GM10847 (cell line): ENCODE data around the gene CCT2.

ENCODE experiments used
- POLR2A ChIP-seq: IDR thresholded peaks from 2 replicates; pipeline ENCODE4 v1.6.1; 2011; ENCODE audit not compliant: insufficient read length; ENCODE audit errors: extremely low read depth

The CCT2 gene

DNA sequence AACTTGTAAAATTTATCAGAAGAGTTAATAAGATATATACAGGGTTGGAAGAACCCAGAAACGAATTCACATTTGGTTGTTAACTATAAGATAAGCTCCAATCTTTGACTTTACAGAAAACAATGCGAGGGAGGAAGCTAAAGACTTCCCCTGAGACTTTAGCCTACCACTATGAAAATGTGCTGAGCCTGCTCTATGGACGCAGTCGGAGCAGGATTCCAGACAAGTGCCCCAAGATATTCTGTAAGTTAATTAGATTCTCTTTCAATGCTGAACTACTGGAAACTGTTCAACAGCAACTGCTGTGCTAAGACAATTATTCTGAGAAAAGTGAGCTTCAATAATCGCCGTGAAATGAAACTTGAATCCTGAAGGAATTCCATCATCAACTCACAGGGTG, 33.8 kb downstream of the CCT2 start:
- no peak for TF ChIP-seq POLR2A

DNA sequence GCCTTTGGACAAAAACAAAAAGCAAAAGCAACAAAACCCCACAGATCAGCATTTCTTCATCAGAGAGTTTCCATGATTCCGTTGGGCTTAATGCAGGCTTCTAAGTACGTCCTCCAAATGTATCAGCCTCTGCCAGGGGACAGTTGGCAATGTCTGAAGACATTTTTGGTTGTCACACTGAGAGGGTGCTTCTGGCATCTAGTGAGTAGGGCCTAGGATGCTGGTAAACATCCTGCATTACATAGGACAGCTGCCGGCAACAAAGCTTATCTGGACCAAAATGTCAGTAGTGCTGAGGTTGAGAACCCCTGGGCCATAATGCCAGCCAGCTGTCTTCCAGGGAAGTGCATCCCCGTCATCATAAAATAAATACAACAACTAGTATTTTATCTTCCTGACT, 34.8 kb downstream of the CCT2 start:
- no peak for TF ChIP-seq POLR2A

DNA sequence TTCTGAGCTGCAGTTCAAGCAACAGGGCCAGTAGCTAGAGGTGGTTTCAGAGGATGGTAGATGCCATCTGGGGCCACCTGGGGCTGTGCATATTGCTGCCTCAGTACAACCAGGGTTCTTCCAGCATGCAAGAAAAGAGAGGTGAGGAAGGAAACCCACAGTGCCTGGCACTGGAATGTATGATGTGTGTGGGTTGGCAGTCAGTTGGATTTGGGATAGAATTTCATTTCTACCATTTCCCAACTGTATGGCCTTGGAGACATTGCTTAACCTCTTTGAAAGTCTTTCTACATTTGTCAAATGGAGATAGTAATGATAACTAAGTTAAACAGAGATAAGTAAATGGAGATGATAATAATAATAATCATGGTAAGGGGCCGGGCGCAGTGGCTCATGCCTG, 35.7 kb downstream of the CCT2 start:
- no peak for TF ChIP-seq POLR2A

DNA sequence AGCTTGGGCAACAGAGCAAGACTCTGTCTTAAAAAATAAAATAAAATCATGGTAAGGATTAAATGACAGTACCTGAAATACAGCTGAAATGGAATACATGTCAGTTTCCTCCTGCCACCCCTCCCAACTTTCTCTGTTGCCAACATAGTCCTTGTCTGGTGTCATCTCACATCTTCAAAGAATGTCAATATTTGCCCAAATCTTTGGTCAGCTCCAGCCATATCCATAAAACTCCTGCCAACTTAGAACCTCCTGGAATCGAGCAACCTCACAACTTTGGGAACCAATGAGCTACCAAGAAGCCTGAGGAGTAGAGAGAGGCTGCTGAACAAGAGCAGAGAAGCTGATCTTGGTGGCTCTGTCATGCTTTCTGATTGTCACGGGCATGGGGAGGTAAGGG, 36.3 kb downstream of the CCT2 start:
- TF ChIP-seq POLR2A, result no peak

DNA sequence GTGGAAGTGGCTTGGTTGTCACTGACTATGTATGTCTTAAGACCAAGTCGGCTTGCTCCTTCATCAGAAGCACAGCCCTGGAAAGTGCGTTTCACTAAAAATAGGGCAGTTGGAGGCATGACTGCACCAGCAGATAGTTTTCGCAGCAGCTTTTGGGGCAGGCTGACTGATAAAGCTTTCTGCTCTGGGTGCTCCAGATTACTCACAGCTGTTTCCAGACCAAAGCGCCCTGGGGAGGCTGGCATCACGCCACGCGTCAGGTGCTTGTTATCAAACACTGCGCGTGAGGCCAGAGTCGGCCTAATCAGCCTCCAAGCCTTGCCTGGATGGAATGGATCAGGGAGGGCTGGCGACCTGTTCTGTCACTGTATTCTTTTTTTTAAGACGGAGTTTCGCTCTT, 38.7 kb downstream of the CCT2 start:
- TF ChIP-seq POLR2A, result no peak

DNA sequence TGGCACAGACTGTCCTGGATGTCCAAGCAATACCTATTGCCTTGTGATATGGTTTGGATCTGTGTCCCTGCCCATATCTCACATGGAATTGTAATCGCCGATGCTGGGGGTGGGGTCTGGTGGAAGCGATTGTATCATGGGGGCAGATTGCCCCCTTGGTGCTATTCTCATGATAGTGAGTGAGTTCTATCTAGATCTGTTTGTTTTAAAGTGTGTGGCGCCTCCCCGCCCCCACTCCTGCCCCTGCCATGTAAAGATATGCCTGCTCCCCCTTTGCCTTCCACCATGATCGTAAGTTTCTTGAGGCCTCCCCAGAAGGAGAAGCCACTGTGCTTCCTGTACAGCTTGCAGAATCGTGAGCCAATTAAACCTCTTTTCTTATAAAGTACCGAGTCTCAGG, 42.2 kb downstream of the CCT2 start:
- TF ChIP-seq POLR2A, result no peak

DNA sequence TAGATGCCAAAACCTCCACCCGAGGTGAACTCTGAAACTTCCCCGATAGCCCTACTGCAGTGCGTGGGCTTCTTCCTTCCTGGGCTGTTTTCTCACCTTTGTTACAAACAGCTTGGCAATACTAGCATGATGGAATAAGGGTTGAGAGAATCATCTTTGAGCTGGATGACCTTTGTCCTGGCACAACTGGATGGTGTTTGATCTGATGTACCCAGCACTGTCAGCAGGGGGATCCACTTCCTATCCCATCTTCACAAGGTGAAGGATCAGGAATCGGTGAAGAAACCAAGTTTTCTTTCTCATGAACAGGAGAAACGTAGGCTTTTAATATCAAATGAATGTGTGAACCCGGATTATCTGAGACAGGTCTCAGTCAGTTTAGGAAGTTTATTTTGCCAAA, 44.9 kb downstream of the CCT2 start:
- no peak for TF ChIP-seq POLR2A

DNA sequence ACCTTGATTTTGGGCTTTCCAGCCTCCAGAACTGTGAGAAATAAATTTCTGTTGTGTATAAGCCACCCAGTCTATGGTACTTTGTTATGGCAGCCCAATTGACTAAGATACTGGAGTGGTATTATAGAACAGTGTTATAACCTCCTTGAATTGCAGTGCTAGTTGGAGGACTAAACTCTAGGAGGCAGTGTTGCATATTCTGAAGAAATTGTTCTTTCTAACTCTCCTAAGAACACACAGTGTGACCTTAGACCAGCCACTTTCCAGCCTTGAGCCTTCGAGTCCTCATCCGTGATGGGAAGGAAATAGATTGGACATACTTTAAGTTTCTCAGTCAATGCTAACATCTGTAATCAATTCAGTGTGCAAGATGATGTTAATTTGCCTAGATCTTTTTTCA, 47.8 kb downstream of the CCT2 start:
- no peak for TF ChIP-seq POLR2A

DNA sequence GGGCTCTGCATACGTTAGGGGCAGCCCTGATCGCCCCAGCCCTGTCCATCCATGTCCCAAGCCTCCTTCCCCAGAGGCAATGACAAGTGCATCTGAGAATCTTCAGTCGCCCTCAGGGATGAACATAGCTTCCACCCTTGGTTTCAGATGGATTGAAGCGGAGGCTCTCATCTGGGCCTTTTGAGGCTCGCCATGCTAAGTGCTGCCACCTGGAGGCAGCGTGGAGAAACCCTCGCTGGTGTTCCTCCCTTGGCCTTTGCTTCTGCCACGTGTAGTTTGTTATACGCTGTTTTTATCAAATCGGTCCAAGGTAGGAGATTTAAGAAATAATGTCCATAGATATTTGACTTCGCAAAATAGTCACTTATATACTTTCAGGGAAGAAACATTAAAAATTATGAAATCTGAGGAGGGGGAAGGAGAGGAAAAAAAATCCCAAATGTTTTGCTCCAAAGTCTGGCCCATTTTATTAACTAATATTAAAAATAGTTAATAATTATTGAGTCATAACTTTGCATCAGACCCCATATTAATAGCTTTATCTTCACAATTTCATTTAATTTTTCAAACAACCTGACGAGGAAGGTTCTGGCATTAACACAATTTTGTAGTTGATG, 54.2 kb downstream of the CCT2 start:
- no peak for TF ChIP-seq POLR2A

DNA sequence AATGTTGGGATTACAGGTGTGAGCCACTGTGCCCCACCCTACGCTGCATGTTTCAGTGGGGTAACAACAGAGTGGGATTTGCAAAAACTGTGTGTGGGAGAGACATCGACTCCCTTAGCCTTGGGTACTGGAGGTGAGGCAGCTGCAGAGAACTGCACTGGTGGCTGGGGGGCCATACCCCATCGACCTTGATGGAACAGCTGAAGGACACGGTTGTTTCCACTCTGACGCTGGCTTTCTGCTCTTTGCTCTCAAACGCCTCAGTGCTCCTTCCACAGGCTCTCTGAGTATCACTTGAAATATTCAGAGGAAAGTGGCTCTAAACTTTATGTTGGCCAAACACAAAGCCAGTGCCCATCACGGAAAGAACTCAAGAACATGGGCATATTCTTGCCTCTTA, 56.3 kb downstream of the CCT2 start:
- no peak for TF ChIP-seq POLR2A

DNA sequence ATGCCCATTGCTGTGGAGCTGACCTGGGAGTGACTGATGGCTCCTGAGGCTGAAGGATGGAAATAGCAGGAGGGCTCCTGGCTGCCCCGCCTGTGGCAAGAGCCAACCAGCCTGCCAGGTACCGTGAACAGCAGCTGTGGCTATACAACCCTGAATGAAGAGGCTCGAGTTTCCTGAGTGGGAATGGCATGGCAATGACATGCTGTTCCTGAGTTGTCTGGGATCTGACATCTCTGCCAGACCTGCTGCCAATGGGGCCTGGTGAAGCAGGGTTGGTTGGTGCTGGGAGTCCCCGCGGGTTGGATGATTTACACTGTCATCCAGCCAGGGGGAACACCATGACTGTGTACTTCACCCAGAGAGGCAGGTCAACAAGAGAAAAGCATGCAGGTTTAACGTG, 57.3 kb downstream of the CCT2 start:
- no peak for TF ChIP-seq POLR2A

DNA sequence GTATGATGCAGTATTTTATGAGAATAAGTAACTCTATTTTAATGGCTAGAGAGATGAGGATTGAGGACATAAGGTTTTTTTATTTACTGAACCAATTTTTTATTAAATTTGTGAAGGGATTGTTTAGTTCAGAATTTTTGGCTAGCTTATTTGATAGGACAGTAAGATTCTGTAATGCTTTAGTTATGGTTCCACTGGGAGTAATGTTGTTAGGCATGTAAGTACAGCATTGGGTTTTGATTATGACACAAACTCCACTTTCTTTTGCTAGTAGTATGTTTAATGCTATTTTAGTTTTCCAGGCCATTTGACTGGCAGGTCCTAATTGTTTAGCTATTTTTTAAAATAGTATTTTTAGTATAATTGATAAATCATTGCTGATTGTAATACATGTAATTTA, 59.3 kb downstream of the CCT2 start:
- TF ChIP-seq POLR2A, result no peak

DNA sequence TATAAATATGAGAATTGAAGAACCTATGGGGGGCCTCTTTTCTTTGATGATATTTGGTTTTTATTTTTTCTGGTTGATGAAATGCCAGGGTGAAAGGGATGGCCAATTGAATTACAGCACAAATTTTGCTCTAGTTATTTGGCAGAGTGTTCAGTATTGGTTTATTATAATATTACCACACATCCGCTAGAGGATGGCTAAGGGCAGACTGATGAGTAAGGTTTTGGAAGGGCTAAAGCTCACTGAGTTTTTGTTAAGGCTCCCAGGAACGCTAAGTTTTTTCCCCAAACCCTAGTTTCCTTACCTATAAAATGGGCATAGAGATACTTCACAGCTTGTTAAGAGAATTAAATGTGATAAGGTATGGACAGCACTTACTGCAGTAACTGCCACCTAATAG, 59.8 kb downstream of the CCT2 start:
- TF ChIP-seq POLR2A, result no peak

DNA sequence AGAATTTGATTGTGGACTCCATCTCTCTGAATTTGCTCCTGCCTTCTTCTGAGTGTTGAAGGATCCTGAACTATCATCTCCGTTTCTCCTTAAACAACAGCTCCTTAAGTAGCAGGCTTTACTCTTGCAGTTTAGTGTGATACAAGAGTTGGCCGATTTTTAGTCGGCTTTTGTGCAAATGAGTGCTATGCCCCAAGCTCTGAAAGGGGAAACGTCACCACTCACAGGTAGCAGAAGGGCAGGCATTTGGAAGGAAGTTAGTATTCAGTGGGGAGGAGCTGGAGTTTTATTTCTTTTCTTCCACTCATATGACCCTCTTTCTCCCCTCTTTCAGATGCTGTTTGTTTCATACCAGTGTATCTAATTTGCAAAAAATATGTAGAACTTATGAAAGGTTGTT, 61.9 kb downstream of the CCT2 start:
- TF ChIP-seq POLR2A, result no peak

DNA sequence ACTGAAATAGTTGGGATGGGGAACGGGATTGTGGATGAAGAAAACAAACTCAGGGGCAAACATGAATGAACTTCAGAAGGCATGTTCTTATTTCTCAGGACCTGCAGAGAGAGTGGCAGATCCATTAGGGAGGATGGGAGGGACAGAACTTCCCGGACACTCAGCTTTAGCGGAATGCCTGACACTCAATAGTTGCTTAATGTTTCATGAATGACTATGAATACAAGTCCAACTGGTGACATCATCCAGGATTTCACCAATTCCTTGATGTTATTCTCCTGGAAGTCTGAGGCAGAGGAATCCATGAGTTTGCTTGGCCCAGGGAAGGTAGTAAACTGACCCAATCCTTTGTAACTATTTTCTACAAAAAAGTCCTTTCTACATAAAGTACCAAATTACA, 63.2 kb downstream of the CCT2 start:
- TF ChIP-seq POLR2A, result no peak

DNA sequence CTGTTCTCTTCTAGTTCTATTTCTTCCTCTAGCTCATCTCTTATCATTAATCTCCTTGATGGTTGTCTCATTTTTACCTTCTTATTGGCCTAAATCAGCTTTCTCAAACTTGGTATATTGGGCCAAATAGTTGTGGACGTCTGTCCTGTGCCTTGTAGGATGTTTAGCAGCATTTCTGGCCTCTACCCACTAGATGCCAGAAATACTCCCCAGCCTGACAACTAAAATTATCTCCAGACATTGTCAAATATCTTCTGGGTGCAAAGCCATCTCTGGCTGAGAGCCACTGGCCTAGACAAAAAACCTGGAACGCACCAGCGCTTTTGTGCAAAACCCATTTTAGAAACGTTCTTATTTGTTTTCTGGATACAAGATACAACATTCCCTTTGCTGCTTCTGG, 64.3 kb downstream of the CCT2 start:
- TF ChIP-seq POLR2A, result no peak
